PC-3 (cell line): ENCODE results near the gene LRIT1. TPM values are rescaled to one million over a fixed set of nuclear protein-coding genes. Genes with fewer than 3 reads are reported as not detected.

Experiments
- ATAC-seq: fragments of 200-7000 bp; cut with Tn5 transposase; 2 replicates; pipeline ENCODE4 v1.9.1; 2020; ENCODE audit warnings: mild to moderate bottlenecking, moderate library complexity
- BruUV-seq: library from RNA; stranded (reverse); fragments of 400-500 nt; replicated peaks from 2 replicates; lab custom pipeline; 2021; lab: Mats Ljungman, UMichigan
- CTCF ChIA-PET: fragments of 300-600 bp; sonication (Branson Sonifier 250); formaldehyde crosslinking; loops from one replicate; lab custom pipeline; 2022; ENCODE audit warnings: antibody characterized with exemption; lab: Charles Lee
- POLR2A ChIA-PET: fragments of 300-600 bp; sonication (Branson Sonifier 250); formaldehyde crosslinking; loops from one replicate; lab custom pipeline; 2022; ENCODE audit warnings: antibody characterized with exemption; ENCODE audit not compliant: unreplicated experiment; lab: Charles Lee
- DNase-seq: peaks from one replicate; pipeline ENCODE4 v3.0.0-alpha.2; 2015
- H2AFZ ChIP-seq: fragments of 300-600 bp; sonication (generic); 2 replicates; pipeline ENCODE4 v1.6.0; 2016; ENCODE audit warnings: antibody characterized with exemption, low read length
- H3F3A ChIP-seq: fragments of 300-600 bp; sonication (generic); one replicate; pipeline ENCODE4 v1.6.0; 2017; ENCODE audit warnings: antibody characterized with exemption, low read length, control low read depth, mild to moderate bottlenecking; ENCODE audit not compliant: unreplicated experiment
- H3K27ac ChIP-seq: fragments of 300-600 bp; sonication (generic); 2 replicates; pipeline ENCODE4 v1.5.1; 2016; ENCODE audit warnings: mild to moderate bottlenecking, low read length
- H3K27me3 ChIP-seq: fragments of 300-600 bp; sonication (generic); 2 replicates; pipeline ENCODE4 v1.6.1; 2016; ENCODE audit warnings: low read length, mixed read lengths
- H3K36me3 ChIP-seq: fragments of 300-600 bp; sonication (generic); 2 replicates; pipeline ENCODE4 v1.6.1; 2016; ENCODE audit warnings: low read depth, mixed run types, low read length, mixed read lengths
- H3K4me1 ChIP-seq: fragments of 300-600 bp; sonication (generic); 2 replicates; pipeline ENCODE4 v1.5.1; 2016; ENCODE audit warnings: low read length; ENCODE audit not compliant: insufficient read depth
- H3K4me2 ChIP-seq: fragments of 300-600 bp; sonication (generic); 2 replicates; pipeline ENCODE4 v1.6.0; 2016; ENCODE audit warnings: low read length
- H3K4me3 ChIP-seq: fragments of 300-600 bp; sonication (generic); 2 replicates; pipeline ENCODE4 v1.5.1; 2016; ENCODE audit warnings: mild to moderate bottlenecking, low read length, mixed read lengths
- H3K79me2 ChIP-seq: fragments of 300-600 bp; sonication (generic); 2 replicates; pipeline ENCODE4 v1.6.1; 2017; ENCODE audit warnings: low read length, mixed read lengths
- H3K9ac ChIP-seq: fragments of 300-600 bp; sonication (generic); 2 replicates; pipeline ENCODE4 v1.6.0; 2016; ENCODE audit warnings: mild to moderate bottlenecking, low read length
- H3K9me2 ChIP-seq: fragments of 300-600 bp; sonication (generic); replicated peaks from 2 replicates; pipeline ENCODE4 v1.6.1; 2016; ENCODE audit warnings: mixed run types, low read length, mixed read lengths
- H3K9me3 ChIP-seq: fragments of 300-600 bp; sonication (generic); 2 replicates; pipeline ENCODE4 v1.6.1; 2016; ENCODE audit warnings: low read length, mixed read lengths
- H4K20me1 ChIP-seq: fragments of 300-600 bp; sonication (generic); 2 replicates; pipeline ENCODE4 v1.6.1; 2016; ENCODE audit warnings: low read length, mixed read lengths
- CTCF ChIP-seq: fragments of 300-600 bp; sonication (generic); conservative IDR thresholded peaks from 2 replicates; pipeline ENCODE4 v1.5.1; 2017; ENCODE audit warnings: antibody characterized with exemption, low read depth, mild to moderate bottlenecking, low read length
- EZH2 ChIP-seq: fragments of 300-600 bp; sonication (generic); IDR thresholded peaks from one replicate; pipeline ENCODE4 v1.6.1; 2017; ENCODE audit warnings: antibody characterized with exemption, mild to moderate bottlenecking, low read length; ENCODE audit not compliant: unreplicated experiment
- EZH2phosphoT487 ChIP-seq: fragments of 300-600 bp; sonication (generic); IDR thresholded peaks from 2 replicates; pipeline ENCODE4 v1.6.1; 2018; ENCODE audit warnings: mild to moderate bottlenecking, antibody characterized with exemption, low read length, borderline replicate concordance
- intact Hi-C: fragments of 100-400 bp; cut with micrococcal nuclease; formaldehyde crosslinking; loops from 2 replicates; pipeline ENCODE4 v1.9.0; 2023
- total RNA-seq: library from RNA; depleted of rRNA; stranded (reverse); fragments of >200 nt; gene quantifications from 2 replicates; pipeline ENCODE4 v1.2.3, GENCODE V29; 2014

The LRIT1 gene
- total RNA-seq, 1 experiment from 2014 or later: not detected

- no peak overlapping the region for H3K4me3 ChIP-seq
- ATAC-seq (no peak), DNase-seq (no peak)
- BruUV-seq: no TSS peak
- no peaks in the 10 kb centered on the region for H3K36me3 ChIP-seq
- H3K27ac ChIP-seq: no peak overlapping the region
- ChIA-PET POLR2A (no interaction called here), CTCF (no interaction called here)
- H3K27me3 ChIP-seq: peaks cover 28% of the 10 kb centered on the region
- no peaks in the 10 kb centered on the region for H3K79me2 ChIP-seq
- H2AFZ ChIP-seq: no peak overlapping the region
- no peaks in the 10 kb centered on the region for H3K9me2 ChIP-seq
- H3F3A ChIP-seq: no peaks in the 10 kb centered on the region
- no peaks in the 10 kb centered on the region for H3K4me1 ChIP-seq
- TF ChIP-seq EZH2phosphoT487 (no peak), CTCF (no peak), EZH2 (no peak)
- no peak overlapping the region for H3K9ac ChIP-seq
- H3K4me2 ChIP-seq: no peak overlapping the region
- H3K9me3 ChIP-seq: no peaks in the 10 kb centered on the region
- intact Hi-C loops: no loop called here
- H4K20me1 ChIP-seq: no peaks in the 10 kb centered on the region
Measured at GRCh38 chr10:84247496-84247895, 6.2 kb upstream of the LRIT1 start.

- Histone ChIP-seq H3K79me2 (no peaks in the 10 kb centered on the region), H3K4me2 (no peak within 1 kb of the TSS), H4K20me1 (no peaks in the 10 kb centered on the region), H3K27me3 (peaks cover 22% of the 10 kb centered on the region), H2AFZ (no peak within 1 kb of the TSS), H3K9me2 (no peaks in the 10 kb centered on the region), H3K9ac (no peak within 1 kb of the TSS), H3F3A (no peaks in the 10 kb centered on the region), H3K9me3 (no peaks in the 10 kb centered on the region), H3K4me3 (no peak within 1 kb of the TSS), H3K27ac (no peak within 1 kb of the TSS), H3K36me3 (no peaks in the 10 kb centered on the region), H3K4me1 (no peaks in the 10 kb centered on the region)
- ChIA-PET CTCF (no interaction called here), POLR2A (no interaction called here)
- no TSS peak for BruUV-seq
- TF ChIP-seq EZH2: no peak
- no peak for TF ChIP-seq CTCF
- no peak for TF ChIP-seq EZH2phosphoT487
- DNase-seq: no peak
- intact Hi-C loops: no loop called here
- no peak for ATAC-seq
Measured at GRCh38 chr10:84244651-84245270, 3.4 kb upstream of the LRIT1 start, which contains the start of gene RGR. TSS of gene RGR (plus strand) at chr10:84245053. CDS start at chr10:84245091, 38 bp downstream.

DNA sequence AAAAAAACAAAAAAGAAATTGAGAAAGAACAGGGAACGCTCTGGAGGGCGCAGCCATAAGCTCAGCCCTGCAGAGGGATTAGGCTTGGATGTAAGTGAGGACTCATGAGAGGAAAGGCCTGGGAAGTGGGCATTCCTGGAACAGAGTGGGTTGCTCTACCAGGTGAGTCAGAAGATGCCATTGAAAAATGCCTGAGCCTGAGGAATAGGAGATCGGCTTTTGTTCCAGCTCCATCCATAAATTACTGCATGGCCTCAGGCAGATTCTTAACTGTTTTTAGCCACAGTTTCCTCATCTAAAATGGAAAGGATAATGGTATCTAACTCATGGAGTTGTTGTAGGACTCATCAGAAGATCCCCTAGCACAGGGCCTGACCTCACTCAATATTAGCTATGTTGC is 2.4 kb upstream of the LRIT1 start:
- ChIA-PET CTCF (no interaction called here), POLR2A (no interaction called here)
- H3K79me2 ChIP-seq: no peaks in the 10 kb centered on the region
- no peaks in the 10 kb centered on the region for H4K20me1 ChIP-seq
- BruUV-seq: no TSS peak
- no peaks in the 10 kb centered on the region for H3K4me1 ChIP-seq
- no peak for TF ChIP-seq EZH2
- TF ChIP-seq EZH2phosphoT487: no peak
- no peak overlapping the region for H3K4me2 ChIP-seq
- no peaks in the 10 kb centered on the region for H3K9me2 ChIP-seq
- no peak for ATAC-seq
- no peaks in the 10 kb centered on the region for H3K36me3 ChIP-seq
- H3K27ac ChIP-seq: no peak overlapping the region
- intact Hi-C loops: no loop called here
- no peak overlapping the region for H2AFZ ChIP-seq
- no peak for DNase-seq
- no peak overlapping the region for H3K4me3 ChIP-seq
- no peak overlapping the region for H3K9ac ChIP-seq
- no peaks in the 10 kb centered on the region for H3K9me3 ChIP-seq
- peaks cover 22% of the 10 kb centered on the region for H3K27me3 ChIP-seq
- H3F3A ChIP-seq: no peaks in the 10 kb centered on the region
